Mononuclear cell (primary cell): ENCODE measurements around the gene NAA20. TPM values are rescaled to one million over a fixed set of nuclear protein-coding genes. Genes with fewer than 3 reads are reported as not detected.

ENCODE experiments used
- H3K27me3 ChIP-seq: 2 replicates; pipeline ENCODE4 v1.6.0; 2011; ENCODE audit warnings: low read length, control low read depth; ENCODE audit not compliant: insufficient read depth
- H3K4me1 ChIP-seq: 2 replicates; pipeline ENCODE4 v1.5.1; 2011; ENCODE audit warnings: mild to moderate bottlenecking, low read length, control low read depth; ENCODE audit not compliant: insufficient read depth
- H3K4me3 ChIP-seq: 2 replicates; pipeline ENCODE4 v1.5.1; 2011; ENCODE audit warnings: mild to moderate bottlenecking, low read length, moderate library complexity
- H3K9me3 ChIP-seq: 2 replicates; pipeline ENCODE4 v1.5.1; 2011; ENCODE audit warnings: low read depth, mild to moderate bottlenecking, control low read depth, low read length
- total RNA-seq: library from RNA; depleted of rRNA; stranded (reverse); fragments of >200 nt; gene quantifications from one replicate; pipeline ENCODE4 v1.2.3, GENCODE V29; 2012

NAA20 gene
- total RNA-seq, 1 donor, result 18.4 TPM

GRCh38 chr20:19977373-19977770, 39.8 kb upstream of the NAA20 start:
- H3K9me3 ChIP-seq, result no peaks in the 10 kb centered on the region
- peaks cover 63% of the 10 kb centered on the region for H3K4me1 ChIP-seq
- H3K27me3 ChIP-seq, result no peaks in the 10 kb centered on the region
- no peak overlapping the region for H3K4me3 ChIP-seq

DNA sequence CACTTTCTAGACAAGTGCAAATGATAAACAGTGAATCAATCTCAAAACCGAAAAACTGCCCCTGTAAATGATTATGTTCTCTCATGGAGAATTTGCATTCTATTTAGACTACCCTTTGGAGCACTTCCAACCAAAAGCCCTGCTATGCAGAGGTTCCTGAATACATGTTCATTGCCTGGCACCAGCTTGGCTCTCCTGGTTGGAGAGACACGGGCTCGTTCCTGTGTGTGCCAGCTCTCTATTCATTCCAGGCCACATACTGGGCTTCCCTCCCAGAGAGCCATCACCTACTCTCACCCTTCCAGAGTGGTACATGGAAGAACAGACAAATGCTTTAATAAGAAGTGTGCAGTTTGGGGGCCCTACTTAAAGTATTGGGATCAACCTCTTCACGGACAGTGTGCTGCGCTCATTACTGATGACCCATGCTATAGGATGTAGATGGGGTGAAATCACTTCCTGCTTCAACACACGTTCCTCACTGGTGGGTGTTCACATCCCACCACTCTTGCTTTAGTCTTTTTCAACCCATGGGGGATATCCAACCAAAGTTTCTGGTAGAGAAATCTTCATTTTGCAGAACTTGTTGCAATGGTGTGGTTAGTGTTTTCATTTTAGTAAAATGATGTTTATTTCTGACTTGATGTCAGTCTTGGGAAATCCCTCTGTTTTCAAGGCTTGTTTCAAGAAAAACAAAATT, 38.5 kb upstream of the NAA20 start:
- H3K4me3 ChIP-seq, result no peak overlapping the region
- peaks cover 52% of the 10 kb centered on the region for H3K4me1 ChIP-seq
- H3K9me3 ChIP-seq, result no peaks in the 10 kb centered on the region
- H3K27me3 ChIP-seq, result no peaks in the 10 kb centered on the region

GRCh38 chr20:19981031-19981451, 36.1 kb upstream of the NAA20 start:
- Histone ChIP-seq H3K9me3 (no peaks in the 10 kb centered on the region), H3K27me3 (no peaks in the 10 kb centered on the region), H3K4me3 (no peak overlapping the region), H3K4me1 (peaks cover 40% of the 10 kb centered on the region)

DNA sequence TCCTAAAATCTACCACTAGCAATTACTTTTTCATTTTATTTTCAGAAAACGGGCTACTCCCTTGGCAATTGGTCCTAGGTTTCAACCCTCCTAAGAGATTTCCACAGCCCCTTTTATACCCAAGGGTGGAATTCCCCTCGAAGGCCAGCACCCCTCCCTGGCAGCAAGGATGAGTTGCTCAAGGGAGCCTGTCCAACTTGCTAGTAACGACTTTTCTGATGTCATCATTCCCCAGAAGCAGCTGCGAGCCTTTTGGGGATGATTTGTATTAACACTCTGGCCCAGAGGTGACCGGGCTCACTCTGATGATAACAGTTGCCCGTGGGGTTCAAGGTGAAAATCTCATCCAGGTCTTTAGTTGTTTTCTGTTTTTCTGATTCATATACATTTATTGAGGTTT, 30.7 kb upstream of the NAA20 start:
- Histone ChIP-seq H3K4me3 (no peak overlapping the region), H3K9me3 (no peaks in the 10 kb centered on the region), H3K4me1 (peaks cover 9% of the 10 kb centered on the region), H3K27me3 (no peaks in the 10 kb centered on the region)

- Histone ChIP-seq H3K9me3 (no peaks in the 10 kb centered on the region), H3K27me3 (no peaks in the 10 kb centered on the region), H3K4me1 (peaks cover 9% of the 10 kb centered on the region), H3K4me3 (no peak overlapping the region)
Measured at GRCh38 chr20:19987046-19987445, 30.1 kb upstream of the NAA20 start.

- Histone ChIP-seq H3K4me1 (no peaks in the 10 kb centered on the region), H3K4me3 (no peak overlapping the region), H3K9me3 (no peaks in the 10 kb centered on the region), H3K27me3 (no peaks in the 10 kb centered on the region)
Measured at GRCh38 chr20:19990850-19991249, 26.3 kb upstream of the NAA20 start.

- H3K9me3 ChIP-seq, result no peaks in the 10 kb centered on the region
- H3K4me1 ChIP-seq, result peaks cover 3% of the 10 kb centered on the region
- no peak overlapping the region for H3K4me3 ChIP-seq
- H3K27me3 ChIP-seq, result no peaks in the 10 kb centered on the region
Measured at GRCh38 chr20:19991308-19991707, 25.9 kb upstream of the NAA20 start.

- Histone ChIP-seq H3K9me3 (no peaks in the 10 kb centered on the region), H3K27me3 (no peaks in the 10 kb centered on the region), H3K4me3 (no peak overlapping the region), H3K4me1 (peaks cover 8% of the 10 kb centered on the region)
Measured at GRCh38 chr20:19991854-19992253, 25.3 kb upstream of the NAA20 start.

GRCh38 chr20:19992996-19993908, 23.9 kb upstream of the NAA20 start:
- Histone ChIP-seq H3K9me3 (no peaks in the 10 kb centered on the region), H3K4me1 (peaks cover 12% of the 10 kb centered on the region), H3K27me3 (no peaks in the 10 kb centered on the region), H3K4me3 (no peak overlapping the region)

DNA sequence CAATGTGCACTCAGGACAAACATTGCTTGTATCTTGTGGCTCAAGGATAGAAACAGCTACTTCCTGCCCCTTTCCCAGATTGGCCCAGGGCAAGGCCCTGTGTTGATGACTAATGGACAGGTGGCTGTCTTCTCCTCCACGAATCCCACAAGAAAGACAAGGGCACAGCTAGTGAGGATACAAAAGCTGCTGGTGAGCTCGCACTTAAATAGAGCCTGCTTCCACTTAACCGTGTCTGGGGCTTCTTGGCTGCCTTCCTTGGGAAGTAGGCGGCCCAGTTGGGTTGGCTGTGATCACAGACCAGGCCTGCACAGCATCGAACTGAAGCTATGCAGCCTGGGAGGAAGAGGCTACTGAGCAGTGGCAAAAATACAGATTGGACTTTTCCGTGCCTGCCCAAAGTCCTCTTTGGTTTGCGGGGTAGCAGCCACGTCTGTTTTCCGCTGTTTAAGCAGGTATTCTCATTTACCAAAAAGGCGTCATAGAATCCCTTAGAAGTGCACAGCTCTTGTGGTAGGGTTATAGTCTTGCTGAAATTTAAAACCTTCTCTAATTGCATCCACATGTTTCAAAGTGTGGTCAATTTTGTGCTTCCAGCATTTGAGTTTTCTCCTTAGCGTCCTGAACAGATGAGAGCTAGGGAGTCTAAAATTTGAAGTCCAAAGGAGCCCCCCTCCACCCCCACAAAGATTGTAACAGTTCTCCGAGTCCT, 23.0 kb upstream of the NAA20 start:
- H3K4me3 ChIP-seq, result no peak overlapping the region
- H3K9me3 ChIP-seq, result no peaks in the 10 kb centered on the region
- H3K4me1 ChIP-seq, result peaks cover 16% of the 10 kb centered on the region
- H3K27me3 ChIP-seq, result no peaks in the 10 kb centered on the region

DNA sequence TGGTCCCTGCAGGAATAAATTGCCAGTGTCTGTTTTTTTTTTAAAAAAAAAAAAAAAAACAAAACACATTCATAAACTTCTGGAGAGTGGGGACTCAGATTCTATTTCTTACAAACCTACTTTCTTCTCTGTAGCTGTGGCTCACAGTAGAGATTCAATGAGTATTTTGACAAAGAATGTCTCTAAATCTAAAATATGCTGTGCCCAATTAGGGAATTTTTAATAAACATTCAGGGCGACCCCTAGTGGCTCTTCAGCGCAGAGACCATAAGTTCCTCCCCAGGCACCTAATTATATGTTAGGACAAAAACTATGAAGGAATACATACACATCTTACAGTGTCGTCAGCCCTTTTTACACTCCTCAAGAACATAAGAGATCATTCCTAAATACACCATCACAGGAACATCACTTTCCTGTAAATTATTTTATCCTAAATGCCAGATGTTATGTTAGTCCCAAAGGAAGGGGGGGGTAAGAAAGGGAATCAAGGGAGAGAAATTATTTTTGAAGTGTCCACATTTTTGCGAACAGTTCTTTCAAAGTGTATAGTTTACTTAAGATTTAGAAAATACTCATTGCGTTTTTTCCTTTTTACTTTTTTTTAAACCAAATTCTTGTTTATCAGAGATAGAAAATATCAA, 21.8 kb upstream of the NAA20 start:
- Histone ChIP-seq H3K9me3 (no peaks in the 10 kb centered on the region), H3K4me1 (peaks cover 28% of the 10 kb centered on the region), H3K27me3 (no peaks in the 10 kb centered on the region), H3K4me3 (no peak overlapping the region)

DNA sequence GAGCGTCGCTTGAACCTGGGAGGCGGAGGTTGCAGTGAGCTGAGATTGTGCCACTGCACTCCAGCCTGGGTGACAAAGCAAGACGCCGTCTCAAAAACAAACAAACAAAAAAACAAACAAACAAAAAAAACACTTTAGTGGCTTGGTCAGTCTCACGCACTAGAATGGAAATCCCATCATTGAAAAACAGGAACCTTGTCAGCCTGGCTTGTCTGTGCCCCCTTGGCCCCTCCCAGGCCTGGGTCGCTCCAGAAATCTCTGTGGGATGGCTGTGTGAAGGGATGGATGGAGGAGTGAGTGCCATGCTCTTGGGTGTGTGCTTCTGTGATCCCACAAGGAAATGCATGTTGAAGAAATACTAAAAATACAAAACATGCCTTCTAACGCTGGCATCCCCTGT, 20.9 kb upstream of the NAA20 start:
- peaks cover 36% of the 10 kb centered on the region for H3K4me1 ChIP-seq
- no peaks in the 10 kb centered on the region for H3K9me3 ChIP-seq
- H3K4me3 ChIP-seq, result no peak overlapping the region
- H3K27me3 ChIP-seq, result no peaks in the 10 kb centered on the region

DNA sequence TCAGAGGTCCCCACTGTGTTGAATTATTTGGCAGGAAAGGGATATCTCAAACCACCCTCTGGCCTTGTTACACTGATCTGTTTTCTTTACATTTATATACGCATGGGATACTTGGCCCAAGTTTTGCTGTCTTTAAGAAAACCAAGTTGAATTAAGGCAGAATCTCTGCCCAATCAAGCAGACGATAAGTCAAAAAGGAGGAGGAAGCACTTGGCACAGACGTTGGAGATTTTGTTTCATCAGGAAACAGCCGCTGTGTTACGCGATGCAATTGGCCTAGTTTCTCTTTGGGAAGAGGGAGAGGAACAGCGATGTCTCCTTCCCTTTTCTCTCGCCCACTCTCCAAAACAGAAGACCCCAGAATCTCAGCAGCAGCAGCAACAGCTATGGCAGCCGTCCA, 20.2 kb upstream of the NAA20 start:
- no peaks in the 10 kb centered on the region for H3K27me3 ChIP-seq
- no peak overlapping the region for H3K4me3 ChIP-seq
- no peaks in the 10 kb centered on the region for H3K9me3 ChIP-seq
- peaks cover 36% of the 10 kb centered on the region for H3K4me1 ChIP-seq

DNA sequence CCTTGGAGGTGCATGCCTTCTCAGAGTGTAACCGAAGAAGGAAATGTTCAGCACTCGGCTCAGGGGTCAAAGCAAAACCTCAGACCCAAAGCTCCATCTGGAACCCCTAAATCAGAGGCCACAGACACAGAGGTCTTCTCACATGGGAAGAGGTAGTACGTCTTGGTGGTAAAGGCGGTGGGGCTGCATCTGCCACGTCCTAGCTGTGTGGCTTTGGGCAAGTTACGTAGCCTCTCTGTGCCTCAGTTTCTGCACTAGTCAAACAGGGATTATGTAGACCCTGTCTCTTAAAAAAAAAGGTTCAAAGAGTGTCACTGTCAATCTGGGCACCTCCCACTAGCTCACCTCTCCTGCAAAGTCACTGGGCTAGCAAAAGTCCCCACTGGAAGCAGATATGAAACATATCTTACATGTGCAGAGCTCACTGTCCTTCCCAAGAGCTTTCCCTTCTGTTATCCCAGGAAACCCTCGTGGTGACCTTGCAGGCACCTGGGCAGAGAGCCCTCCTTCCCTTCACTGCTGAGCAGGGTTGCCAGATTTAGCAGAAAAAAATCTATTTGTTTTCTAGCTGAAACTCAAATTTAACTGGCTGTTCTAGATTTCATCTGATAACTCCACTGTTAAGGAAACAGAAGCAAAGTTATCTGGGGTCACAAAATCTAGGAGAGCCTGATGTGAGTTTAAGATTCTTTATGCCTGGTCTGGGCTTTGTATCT, 18.0 kb upstream of the NAA20 start:
- Histone ChIP-seq H3K4me3 (no peak overlapping the region), H3K4me1 (peaks cover 58% of the 10 kb centered on the region), H3K9me3 (no peaks in the 10 kb centered on the region), H3K27me3 (no peaks in the 10 kb centered on the region)
